SK-N-SH (cell line): ENCODE data around the gene CNTNAP5.

ENCODE experiments used
- CTCF ChIP-seq: fragments of 200-600 bp; sonication (generic); IDR thresholded peaks from 2 replicates; pipeline ENCODE4 v1.6.1; 2017; ENCODE audit warnings: antibody characterized with exemption, mild to moderate bottlenecking, moderate library complexity
- PBX3 ChIP-seq: IDR thresholded peaks from 2 replicates; pipeline ENCODE4; 2012
- POLR2AphosphoS5 ChIP-seq: IDR thresholded peaks from 2 replicates; pipeline ENCODE4 v1.6.1; 2012; ENCODE audit warnings: low read depth, low read length
- RCOR1 ChIP-seq: fragments of 150-350 bp; IDR thresholded peaks from 2 replicates; pipeline ENCODE4 v1.6.1; 2017; ENCODE audit warnings: antibody characterized with exemption, low read length

GRCh38 chr2:124092651-124093050 lies 67.6 kb downstream of the CNTNAP5 start:
- no peak for TF ChIP-seq PBX3
- TF ChIP-seq POLR2AphosphoS5: no peak
- TF ChIP-seq RCOR1: no peak
- TF ChIP-seq CTCF: no peak
